Measurements from ENCODE around the gene MLPH.

- TF ChIP-seq RAD21 (IDR thresholded peaks at IDR 0.05; ENCODE audit: low read depth) (no peak), EP300 (IDR thresholded peaks at IDR 0.05; ENCODE audit: borderline replicate concordance) (peak; percentile 47; the same call in 1 of the 2 replicates)
Observed at GRCh38 chr2:237490009-237490711, 3.1 kb downstream of the MLPH start.
